NT2/D1 (cell line): ENCODE results near the gene SGPP1.

Experiments
- SUZ12 ChIP-seq: IDR thresholded peaks from 2 replicates; pipeline ENCODE4 v1.6.1; 2011; ENCODE audit not compliant: insufficient read length, insufficient read depth; ENCODE audit errors: extremely low read depth
- YY1 ChIP-seq: IDR thresholded peaks from 2 replicates; pipeline ENCODE4 v1.6.1; 2011; ENCODE audit not compliant: insufficient read length, insufficient read depth

GRCh38 chr14:63712123-63712522, 15.7 kb downstream of the SGPP1 start:
- no peak for TF ChIP-seq SUZ12
- no peak for TF ChIP-seq YY1
